DMS114 treated with DMSO at 0.1 percent for 48 hours (cell line): ENCODE results near the gene GREB1.

ENCODE experiments used
- DNase-seq: peaks from one replicate; lab custom pipeline; 2025; ENCODE audit not compliant: unreplicated experiment; lab: John Stamatoyannopoulos, UW

GREB1 gene

DNA sequence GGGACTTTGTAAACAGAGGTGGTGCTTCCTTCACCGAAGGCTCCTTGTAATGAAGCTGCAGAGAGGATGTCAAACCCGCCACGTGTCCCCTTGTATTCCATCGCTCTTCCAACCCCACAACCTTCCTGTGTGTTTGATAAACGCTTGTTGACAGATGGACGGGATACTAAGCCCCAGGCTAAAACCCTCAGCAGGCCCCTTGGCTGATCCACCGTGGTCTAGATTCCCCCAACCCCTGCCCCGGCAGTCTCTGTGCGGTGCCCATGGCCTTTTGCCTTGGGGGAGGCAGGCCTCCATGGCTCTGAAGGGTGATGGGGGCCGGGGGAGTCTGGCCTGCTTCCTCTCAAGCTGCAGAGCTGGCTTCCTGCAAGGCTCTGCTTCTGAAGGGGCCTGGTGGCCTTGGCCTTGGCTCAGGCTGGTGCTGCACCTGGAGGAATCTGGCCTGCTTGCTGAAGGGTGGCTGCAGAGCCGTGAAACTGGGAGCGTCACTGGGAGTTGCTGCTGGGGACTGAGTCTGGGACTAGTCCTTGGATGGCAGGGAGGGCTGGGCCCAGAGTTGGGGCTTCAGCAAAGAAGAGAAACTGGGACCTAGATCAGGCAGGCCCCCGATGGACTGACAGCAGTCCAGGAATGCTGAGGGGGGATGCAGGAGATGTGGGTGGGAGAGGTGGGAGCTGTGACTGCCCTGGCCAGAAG, 145.8 kb downstream of the GREB1 start:
- no peak for DNase-seq

DNA sequence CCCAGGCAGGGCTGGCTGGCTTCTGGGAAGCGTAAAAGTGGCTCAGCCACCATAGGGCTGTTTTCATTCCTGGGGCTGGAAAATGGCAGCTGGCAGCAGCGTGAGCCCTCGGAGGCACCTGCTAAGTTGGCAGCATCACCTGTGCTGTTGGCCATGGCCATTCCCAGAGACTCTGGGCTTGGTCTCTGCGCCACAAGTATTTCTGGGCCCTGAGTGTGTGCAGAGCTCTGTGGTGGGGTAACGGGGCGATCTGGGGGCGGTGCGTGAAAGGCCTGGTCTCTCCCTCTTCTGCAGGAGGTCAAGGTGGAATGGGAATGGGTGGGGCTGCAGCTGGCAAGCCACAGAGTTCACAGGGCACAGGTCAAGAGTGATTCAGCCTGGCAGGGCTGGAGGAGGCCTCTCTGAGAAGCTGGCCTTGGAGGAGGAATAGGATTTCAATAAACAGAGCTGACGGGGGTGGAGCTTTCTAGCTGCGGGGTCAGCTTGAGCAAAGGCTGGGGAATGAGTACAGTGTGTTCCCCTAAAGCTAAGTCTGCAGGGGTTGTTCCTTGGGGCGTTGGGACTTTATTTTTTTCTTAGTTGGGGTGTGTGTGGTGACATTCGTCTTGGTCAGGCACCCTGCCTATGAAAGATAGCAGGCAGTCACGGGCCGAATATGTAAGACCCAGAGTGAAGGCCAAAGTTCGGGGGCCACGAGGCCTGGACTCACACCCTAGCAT, 146.5 kb downstream of the GREB1 start:
- DNase-seq = no peak

DNA sequence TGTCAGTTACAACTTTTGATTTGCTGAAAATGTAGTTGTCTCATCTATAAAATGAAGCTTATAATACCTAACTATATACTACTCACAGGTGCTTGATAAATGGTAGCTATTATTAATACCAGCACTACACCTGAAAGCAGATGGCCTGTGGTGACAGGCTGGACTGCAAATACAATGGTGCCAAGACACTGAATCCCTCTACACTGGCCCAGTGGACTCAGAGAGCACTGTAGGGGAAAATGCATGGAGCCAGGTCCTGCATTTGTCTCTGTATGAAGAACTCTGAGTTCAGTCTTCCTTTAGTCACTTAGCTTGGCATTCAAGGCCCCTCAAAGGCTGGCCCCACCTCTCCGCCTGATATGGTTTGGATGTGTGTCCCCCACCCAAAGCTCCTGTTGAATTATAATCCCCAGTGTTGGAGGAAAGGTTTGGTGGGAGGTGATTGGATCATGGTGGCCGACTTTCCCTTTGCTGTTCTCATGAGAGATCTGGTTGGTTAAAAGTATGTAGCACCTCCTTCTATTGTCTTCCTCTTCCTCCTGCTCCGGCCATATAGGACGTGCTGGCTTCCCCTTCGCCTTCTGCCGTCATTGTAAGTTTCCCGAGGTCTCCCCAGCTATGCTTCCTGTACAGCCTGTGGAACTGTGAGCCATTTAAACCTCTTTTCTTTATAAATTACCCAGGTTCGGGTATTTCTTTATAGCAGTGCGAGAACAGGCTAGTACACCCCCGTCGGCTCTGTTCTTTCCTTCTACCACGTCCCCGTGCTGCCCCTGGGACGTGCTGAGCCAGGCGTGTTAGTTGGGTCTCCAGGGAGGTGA, 147.3 kb downstream of the GREB1 start:
- no peak for DNase-seq

DNA sequence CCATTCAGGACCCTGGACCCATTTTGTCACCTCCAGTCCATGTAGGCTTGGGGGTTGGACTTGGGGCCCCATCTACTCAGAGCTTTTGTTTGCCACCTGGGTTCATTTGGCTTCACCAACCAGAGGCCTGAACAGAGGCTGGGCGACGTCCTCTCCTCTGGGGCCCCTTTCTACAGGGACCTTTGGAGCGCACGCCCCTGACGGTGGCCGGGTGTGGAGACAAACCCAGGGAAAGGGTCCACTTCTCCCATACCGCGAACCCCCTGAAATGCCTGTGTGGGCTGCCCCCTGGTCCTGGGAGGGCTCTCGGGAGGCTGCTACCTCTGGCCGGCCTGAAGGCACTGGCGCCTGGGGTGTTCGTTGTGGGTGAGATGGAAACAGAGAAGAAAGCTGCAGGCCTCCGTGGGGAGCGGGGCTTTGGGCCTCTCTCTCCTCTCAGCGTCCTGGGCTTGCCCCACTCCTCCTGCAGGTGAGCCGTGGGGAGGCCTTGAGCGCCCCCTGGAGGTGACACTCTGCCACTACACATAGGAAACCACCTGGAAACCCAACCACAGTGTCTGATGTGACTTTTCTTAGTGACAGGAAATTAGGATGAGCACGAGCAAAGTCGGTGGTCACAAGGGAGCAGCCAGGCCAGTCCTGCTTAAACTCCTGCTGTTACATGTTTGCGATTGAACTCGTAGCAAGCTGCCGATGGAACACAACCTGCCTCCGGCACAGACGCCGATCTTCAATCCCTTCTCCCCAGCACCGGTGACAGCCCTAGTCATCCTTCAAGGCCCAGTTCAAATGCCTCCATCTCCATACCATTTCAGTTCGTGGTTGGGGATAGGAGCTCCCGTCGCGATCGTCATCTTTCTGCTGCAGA, 148.1 kb downstream of the GREB1 start:
- DNase-seq = no peak

- DNase-seq = no peak
Measured at GRCh38 chr2:11682590-11682915, 148.7 kb downstream of the GREB1 start.

DNA sequence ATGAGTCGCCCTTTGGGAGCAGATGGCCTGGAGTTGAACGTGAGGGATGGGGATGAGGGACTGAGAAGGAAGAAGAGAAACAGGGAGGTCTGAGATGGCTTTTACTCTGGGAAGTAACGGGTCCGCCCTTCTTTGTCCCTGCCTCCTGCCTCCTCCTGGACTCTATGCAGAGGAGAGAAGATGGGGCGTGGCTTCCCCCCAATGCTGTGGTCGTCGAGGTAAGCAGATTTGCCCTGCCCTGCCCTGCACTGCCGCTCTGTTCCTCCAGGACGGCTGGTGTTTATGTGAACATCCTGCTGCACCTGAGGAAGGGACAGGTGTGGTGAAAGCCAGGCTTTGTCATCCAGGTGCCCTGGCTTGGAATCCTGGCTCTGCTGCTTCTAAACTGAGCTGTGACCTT, 149.6 kb downstream of the GREB1 start:
- no peak for DNase-seq

DNA sequence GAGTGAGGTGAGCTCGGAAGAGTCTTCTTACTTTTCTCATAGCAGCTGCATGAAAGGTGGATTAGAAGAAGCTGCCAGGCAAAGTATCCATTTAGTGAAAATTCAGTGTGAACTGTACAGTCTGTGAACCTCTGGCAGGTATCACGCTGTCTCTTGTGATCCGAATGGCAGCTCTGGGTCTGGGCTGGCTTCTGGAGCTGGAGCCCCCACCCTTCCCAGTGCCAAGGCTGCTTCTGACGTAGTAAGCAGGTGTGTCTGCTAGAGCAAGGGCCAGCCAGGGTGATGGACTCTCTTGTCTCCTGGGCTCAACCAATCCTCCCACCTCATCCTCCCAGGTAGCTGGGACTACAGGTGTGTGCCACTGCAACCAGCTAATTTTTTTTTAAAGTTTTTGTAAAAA, 150.1 kb downstream of the GREB1 start:
- DNase-seq = no peak

DNA sequence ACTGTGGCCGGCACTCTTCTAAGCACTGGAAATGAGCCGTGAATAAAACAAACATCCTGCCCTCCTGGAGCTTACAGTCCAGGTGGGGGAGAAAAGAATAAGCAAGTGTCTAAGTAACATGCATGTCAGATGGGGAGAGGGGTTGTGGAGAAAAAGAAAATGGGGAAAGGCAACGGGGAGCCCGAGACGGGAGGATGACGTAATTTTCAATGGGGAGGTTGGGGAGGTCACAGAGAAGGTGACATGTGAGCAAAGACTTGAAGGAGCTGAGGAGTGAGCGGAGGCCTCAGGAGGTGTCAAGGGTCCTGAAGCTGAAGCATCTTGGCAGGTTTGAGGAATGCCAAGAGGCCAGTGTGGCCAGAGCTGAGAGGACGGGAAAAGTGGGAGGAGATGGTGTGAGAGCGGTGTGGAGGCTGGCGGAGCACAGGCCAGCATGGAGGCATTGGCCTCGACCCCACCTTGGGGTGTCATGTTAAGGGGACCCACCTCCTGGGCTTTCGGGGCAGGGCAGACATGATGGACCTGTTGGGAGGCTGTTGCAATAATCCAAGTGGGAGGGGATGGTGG, 151.1 kb downstream of the GREB1 start:
- DNase-seq = no peak

DNA sequence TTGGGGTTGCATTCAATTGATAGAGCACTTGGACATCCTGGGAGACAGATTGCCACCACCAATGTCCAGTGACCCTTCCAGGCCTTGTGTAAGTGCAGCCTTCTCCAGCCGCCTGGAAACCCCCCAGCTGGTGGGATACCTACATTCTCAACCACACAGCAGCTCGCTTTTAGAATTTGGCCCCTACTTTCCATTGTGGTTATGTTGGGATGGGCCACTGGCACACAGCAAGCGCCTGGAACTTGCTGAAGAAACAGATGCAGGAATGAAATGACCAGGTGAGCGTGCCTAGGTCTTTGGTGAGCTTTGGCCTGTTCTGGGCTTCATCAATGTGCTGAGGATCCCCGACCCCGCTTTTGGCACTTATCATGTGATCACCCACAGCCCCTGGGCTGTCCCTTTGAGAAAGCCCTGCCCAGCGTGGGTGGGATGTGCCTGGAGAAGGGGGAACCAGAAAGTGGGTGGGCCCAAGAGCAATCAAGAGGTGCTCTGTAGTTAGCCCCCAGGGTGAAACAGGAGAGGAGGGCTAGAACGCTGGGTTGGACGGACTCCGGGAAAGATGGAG, 152.1 kb downstream of the GREB1 start:
- DNase-seq = no peak

DNA sequence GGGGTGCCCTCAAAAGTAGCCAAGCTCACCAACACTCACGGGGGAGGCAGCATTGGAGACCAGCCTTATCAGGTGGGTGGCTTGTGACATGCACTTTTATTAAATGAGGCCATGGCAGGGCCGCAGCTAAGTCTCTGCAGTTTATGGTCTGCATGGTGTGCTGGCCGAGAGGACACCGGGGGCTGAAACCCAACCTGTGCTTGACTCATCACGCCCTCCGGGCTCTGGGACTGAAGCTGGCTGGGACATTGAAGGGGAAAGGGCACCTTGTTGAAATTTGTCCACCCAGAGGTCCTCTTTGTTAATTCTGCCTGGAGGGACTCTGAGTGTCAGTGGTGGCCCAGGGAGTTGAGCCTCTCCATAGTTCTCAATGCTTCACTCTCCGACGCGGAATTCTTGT, 153.9 kb downstream of the GREB1 start:
- DNase-seq = no peak

- DNase-seq = no peak
Measured at GRCh38 chr2:11688222-11689069, 154.6 kb downstream of the GREB1 start.

GRCh38 chr2:11691076-11691660, 157.3 kb downstream of the GREB1 start:
- no peak for DNase-seq
